Astrocyte (in vitro differentiated cells and primary cell): ENCODE data around the gene VPS72.

Experiments used
- EZH2 ChIP-seq: IDR thresholded peaks from 2 replicates; pipeline ENCODE4 v1.6.1; 2012; ENCODE audit warnings: mild to moderate bottlenecking, low read length, inconsistent platforms; ENCODE audit not compliant: insufficient read depth
- TF ChIP-seq, protein P1 (sequence below): IDR thresholded peaks from 2 replicates; pipeline ENCODE4 v1.5.1; 2011; ENCODE audit warnings: low read depth, mild to moderate bottlenecking, inconsistent platforms, low read length, moderate library complexity; ENCODE audit not compliant: insufficient read depth

GRCh38 chr1:151147665-151148064, 42.3 kb downstream of the VPS72 start:
- no peak for TF ChIP-seq EZH2
- TF ChIP-seq, protein P1, sequence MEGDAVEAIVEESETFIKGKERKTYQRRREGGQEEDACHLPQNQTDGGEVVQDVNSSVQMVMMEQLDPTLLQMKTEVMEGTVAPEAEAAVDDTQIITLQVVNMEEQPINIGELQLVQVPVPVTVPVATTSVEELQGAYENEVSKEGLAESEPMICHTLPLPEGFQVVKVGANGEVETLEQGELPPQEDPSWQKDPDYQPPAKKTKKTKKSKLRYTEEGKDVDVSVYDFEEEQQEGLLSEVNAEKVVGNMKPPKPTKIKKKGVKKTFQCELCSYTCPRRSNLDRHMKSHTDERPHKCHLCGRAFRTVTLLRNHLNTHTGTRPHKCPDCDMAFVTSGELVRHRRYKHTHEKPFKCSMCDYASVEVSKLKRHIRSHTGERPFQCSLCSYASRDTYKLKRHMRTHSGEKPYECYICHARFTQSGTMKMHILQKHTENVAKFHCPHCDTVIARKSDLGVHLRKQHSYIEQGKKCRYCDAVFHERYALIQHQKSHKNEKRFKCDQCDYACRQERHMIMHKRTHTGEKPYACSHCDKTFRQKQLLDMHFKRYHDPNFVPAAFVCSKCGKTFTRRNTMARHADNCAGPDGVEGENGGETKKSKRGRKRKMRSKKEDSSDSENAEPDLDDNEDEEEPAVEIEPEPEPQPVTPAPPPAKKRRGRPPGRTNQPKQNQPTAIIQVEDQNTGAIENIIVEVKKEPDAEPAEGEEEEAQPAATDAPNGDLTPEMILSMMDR = no peak
